HG03378 (cell line): ENCODE results near the gene AK9.
"Not testable (repeated sequence)": the region's sequence is repeated elsewhere in the genome, so short reads cannot be mapped to it uniquely, and the experiment has no call there.

Experiments
- ATAC-seq: cut with Tn5 transposase; IDR thresholded peaks from one replicate; pipeline ENCODE4 v1.9.1; 2021; ENCODE audit warnings: mild to moderate bottlenecking, moderate library complexity; ENCODE audit not compliant: unreplicated experiment

The AK9 gene

DNA sequence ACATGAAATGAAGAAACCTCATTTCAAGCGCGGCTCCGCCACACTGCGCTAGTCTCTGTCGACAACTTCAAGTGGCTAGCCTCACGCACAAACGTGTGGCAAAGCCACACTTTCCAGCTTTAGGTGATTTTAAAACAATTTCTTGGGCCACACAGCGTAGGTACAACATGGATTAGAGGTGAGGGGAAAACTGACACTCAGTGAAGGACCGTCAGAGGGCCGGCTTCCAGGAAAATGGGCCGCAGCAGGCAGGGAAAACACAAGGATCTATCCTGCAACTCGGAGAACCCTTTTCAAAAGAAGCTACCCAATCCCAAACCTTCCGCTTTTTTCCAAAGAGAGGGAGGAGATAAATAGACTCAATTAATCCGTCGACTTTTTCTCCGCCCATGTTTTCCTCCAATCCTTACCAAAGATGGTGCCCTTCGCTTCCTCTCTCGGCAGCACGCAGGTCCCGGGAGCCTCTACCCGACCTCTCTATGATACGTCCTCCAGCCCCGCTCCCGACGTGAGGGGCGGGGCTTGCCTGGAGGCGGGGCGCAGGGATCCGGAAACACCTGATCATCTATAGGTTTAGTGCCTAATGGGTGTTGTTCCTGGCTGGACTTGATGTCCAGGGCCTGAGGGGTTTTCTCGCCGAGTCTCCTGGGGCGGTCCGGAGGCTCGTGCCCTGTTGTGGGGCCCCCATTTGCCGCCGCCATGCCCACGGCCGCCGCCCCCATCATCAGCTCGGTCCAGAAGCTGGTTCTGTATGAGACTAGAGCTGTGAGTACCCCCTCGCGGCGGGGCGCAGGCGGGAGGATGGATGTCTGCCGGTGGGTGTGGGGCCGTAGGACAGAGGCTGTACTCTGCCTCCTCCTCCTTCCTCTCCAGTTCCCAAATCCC lies at the start of gene AK9, which contains the start of gene FIG4:
TSS of gene AK9 (minus strand) at position 466 of the 885 bp plus-strand sequence. CDS start 15,457 bp downstream, outside the sequence.
TSS of gene FIG4 (plus strand) at position 560 of the 885 bp plus-strand sequence. CDS start at position 700, 140 bp downstream.
- peak; percentile 94 for ATAC-seq

- ATAC-seq: no peak
Observed at GRCh38 chr6:109740787-109741186, 49.8 kb upstream of the AK9 start.

DNA sequence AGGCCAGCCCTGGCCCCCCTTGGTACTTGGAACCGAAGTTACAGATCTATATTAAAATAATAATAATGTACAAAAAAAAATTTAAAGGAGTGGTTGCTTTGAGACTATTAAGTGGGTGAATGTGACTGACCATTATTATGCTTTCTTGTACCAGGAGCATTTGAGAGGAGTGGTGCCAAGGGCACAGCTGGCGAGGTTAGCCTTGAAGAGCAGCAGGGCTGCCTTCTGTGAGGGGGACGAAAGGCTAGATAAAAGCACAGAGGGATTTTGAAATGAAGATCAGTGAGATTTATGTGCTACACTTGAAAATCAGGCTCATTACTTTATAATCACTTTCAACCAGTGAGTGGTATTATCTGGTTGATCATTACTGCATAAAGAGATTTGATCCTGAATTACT lies 48.7 kb upstream of the AK9 start:
- no peak for ATAC-seq

DNA sequence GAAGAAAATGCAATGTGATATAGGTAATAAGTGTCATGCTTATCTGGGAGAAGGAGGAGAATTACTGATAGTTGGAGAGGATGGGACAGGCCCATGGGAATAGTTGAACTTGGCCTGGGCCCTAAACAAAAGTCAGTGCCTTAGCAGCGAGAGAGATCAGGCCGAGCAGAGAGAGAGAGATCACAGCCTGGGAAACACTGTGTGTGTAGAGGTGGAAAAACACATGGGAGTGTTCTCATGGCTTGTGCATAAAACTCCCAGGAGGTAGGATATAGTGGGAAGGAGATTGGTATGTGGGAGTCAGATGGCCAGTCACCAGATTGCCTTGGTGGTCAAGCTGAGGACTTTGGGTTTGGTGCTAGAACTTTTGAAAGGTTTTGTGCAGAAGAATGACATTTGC lies 47.7 kb upstream of the AK9 start:
- ATAC-seq: no peak

- ATAC-seq: no peak
Observed at GRCh38 chr6:109738255-109738654, 47.3 kb upstream of the AK9 start.

DNA sequence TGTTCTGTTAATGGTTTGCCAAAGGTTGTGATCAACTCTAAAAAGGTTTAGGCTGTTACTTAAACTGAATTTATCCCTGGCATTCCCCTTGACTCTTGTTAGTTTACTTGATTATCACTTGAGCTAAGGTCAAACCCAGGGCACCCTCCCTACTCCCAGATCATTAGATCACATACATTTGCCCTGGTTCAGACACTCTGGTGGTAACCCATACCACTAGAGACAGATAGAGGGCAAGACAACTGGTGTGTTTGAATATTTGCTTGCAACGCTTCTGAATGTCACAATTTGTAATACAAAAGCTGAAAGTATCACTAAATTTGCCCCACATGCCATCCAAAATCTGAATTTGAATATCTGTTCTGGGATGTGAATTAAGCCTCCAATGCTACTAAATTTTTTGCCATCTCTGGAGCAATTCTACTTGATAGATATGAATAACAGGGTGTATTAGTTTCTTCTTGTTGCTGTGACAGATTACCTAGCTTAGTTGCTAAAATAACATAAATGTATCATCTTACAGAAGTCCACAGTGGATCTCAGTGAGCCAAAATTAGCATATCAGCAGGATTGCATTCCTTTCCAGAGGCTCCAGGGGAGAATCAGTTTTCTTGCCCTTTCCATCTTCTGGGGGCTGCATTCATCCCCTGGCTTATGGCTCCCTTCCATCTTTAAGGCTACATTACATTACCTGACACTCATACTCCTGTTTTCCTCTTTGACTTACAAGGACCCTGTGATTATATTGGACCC lies 45.4 kb upstream of the AK9 start:
- no peak for ATAC-seq

DNA sequence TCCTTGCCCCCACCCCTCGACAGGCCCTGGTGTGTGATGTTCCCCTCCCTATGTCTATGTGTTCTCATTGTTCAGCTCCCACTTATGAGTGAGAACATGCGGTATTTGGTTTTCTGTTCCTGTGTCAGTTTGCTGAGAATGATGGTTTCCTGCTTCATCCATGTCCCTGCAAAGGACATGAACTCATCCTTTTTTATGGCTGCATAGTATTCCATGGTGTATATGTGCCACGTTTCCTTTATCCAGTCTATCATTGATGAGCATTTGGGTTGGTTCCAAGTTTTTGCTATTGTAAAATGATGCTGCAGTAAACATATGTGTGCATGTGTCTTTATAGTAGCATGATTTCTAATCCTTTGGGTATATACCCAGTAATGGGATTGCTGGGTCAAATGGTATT lies 34.2 kb upstream of the AK9 start:
- not testable (repeated sequence) for ATAC-seq

DNA sequence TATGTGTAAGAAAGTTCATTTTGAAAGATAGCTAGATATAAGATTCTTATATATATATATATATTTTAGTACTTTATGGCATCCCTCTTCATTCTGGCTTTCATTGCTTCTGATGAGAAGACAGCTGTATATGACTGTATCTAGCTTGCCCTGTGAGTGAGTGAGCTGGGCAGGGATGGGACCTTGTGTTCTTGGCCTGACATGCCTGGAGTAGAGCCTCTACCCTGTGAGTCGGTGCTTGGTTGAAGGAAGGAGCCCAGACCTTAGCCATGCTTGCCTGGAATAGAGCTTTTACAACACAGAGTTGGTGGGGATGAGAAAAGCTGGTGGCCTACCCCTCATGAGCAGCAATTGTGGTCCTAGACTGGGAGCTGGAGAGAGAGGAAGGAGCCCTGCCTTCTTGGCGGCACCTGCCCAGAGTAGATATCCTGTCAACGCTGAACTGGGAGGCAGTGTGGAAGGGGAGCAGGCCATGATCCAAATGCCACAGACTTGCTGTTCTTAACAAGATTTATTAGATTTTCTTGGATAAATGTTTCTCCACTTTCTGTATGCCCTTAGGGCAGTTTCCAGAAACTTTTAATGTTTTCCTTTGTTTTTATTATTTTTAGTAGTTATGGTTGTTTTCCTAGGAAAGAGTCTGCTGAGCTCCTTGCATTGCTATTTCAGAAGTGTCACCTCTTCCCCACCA lies 31.7 kb upstream of the AK9 start:
- ATAC-seq: no peak

DNA sequence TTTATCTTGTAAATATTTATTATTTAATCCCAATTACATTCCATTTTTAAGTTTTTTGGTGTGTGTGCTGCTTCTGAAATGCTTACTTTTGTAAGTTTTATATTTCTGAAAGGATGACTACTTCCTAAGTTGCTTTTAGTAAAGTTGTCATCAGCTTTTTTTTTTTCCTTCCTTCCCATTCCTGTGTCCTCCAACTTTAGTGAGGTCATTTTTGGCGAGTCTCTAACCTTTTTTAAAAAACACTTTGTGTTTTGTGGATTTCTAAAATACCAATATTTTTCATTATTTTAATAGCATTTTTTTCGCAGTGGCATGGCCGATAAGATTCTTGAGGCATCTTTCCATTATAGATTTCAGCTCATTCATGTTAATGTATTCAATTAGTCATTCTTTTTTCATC lies 31.0 kb upstream of the AK9 start:
- no peak for ATAC-seq

GRCh38 chr6:109720311-109720710 lies 29.3 kb upstream of the AK9 start:
- no peak for ATAC-seq

GRCh38 chr6:109718991-109719390 lies 28.0 kb upstream of the AK9 start:
- ATAC-seq: no peak

- no peak for ATAC-seq
Observed at GRCh38 chr6:109717971-109718370, 27.0 kb upstream of the AK9 start.

GRCh38 chr6:109715616-109716015 lies 24.6 kb upstream of the AK9 start:
- ATAC-seq: no peak

GRCh38 chr6:109714611-109715010 lies 23.6 kb upstream of the AK9 start:
- ATAC-seq: no peak

- no peak for ATAC-seq
Observed at GRCh38 chr6:109714166-109714565, 23.2 kb upstream of the AK9 start.

DNA sequence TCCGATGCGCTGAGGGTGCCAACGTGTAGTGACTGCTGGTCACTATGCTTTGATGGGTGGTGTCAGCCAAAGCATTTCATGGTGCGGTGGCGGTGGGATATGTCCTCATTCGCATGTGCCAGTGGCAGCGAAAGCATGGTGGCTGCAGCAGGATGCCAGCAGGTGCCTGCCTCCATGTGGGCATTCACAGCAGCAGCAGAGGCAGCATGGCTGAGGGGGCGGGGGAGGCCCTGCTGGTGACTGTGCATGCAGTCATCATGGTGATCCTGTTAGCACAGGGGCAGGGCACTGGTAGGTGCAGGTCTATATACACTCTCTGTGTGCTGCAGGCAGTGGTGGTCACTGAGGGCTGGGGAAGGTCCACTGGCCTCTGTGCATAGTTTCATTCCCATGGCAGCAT lies 22.1 kb upstream of the AK9 start:
- no peak for ATAC-seq

DNA sequence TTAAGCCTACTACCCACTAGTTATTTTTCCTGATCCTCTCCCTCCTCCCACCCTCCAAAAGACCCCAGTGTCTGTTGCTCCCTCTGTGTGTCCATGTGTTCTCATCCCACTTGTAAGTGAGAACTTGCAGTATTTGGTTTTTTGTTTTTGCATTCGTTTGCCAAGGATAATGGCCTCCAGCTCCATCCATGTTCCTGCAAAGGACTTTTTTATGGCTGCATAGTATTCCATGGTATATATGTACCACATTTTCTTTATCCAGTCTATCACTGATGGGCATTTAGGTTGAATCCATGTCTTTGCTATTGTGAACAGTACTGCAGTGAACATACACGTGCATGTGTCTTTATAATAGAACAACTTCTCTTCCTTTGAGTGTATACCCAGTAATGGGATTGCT lies 17.1 kb upstream of the AK9 start:
- not testable (repeated sequence) for ATAC-seq

GRCh38 chr6:109706513-109706912 lies 15.5 kb upstream of the AK9 start:
- ATAC-seq: no peak

DNA sequence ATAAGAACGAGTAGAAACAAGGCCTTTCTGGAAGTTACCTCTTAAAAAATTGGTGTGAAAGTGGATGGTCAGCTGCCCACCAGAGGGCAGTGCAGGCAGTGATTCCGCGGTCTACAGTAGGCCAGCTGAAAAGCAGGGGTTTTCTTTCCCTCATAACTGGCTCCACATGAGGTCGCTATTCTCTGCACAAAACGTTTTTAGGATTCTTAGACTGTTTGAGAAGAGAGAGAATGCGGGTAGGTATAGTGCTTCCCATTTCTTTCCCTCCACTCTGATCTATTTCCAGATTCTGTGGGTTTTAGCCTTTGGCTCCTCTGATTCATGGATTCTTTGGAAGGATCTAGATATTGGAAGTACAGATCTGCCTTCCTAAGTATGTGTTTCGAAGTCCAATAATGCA lies 14.3 kb upstream of the AK9 start:
- ATAC-seq: peak; percentile 89

DNA sequence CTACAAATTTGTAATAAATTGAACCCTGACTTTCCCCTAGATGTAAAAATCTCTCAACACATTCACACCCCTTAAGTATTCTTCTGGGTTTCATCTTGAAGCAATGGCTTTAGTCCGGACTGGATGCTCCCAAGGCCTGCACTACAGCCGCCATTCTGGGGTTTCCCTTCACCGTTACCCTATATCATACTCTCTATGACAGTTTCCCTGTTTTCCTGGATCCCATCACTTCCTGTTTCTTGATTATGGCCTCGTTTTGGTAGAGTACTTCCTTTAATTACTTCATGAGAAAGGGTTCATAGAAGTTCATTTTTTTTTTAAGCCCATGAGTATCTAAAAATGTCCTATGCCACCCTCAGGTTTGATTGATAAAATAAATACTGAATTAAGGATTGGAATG lies 11.8 kb upstream of the AK9 start:
- ATAC-seq: no peak

GRCh38 chr6:109701774-109702173 lies 10.8 kb upstream of the AK9 start:
- no peak for ATAC-seq
